Measurements from ENCODE around the gene C1QTNF8. TPM values are rescaled to one million over a fixed set of nuclear protein-coding genes. Genes with fewer than 3 reads are reported as not detected.

C1QTNF8 gene
- polyA plus RNA-seq, 1 donor (not counting 4 experiments of a cell fraction or from before 2014, with no cell fraction given): not detected

GRCh38 chr16:1073566-1074378 is 22.3 kb downstream of the C1QTNF8 start:
- FAIRE-seq: no peak
- no peaks in the 10 kb centered on the region for H3K9me3 ChIP-seq (ENCODE audit: control insufficient read depth, low read depth, low read length)

GRCh38 chr16:1073262-1073558 is 22.8 kb downstream of the C1QTNF8 start:
- no peaks in the 10 kb centered on the region for H3K9me1 ChIP-seq (ENCODE audit: control insufficient read depth, extremely low read depth, insufficient read depth, low read length)
- H3K9ac ChIP-seq (ENCODE audit: control insufficient read depth, extremely low read depth, insufficient read depth, low read length): no peak overlapping the region
- no peak for DNase-seq (ENCODE audit: low read depth, low spot score)
- H2AFZ ChIP-seq (ENCODE audit: control insufficient read depth, low read length): no peak overlapping the region
- no peak overlapping the region for H3K27ac ChIP-seq (ENCODE audit: control insufficient read depth, insufficient read depth, low read length)
- no peaks in the 10 kb centered on the region for H3K36me3 ChIP-seq (ENCODE audit: control insufficient read depth in 2 of 2, extremely low read depth in 1 of 2, insufficient read depth in 2 of 2, low read length in 2 of 2)
- no peaks in the 10 kb centered on the region for H3K4me1 ChIP-seq (ENCODE audit: control insufficient read depth, extremely low read depth, insufficient read depth, low read length)
- H3K4me2 ChIP-seq (ENCODE audit: control insufficient read depth, extremely low read depth, insufficient read depth, low read depth, low read length): no peak overlapping the region
- no peaks in the 10 kb centered on the region for H3K9me3 ChIP-seq (ENCODE audit: control insufficient read depth, low read depth, low read length)
- no peak for FAIRE-seq
- H3K79me2 ChIP-seq (ENCODE audit: control insufficient read depth, insufficient read depth, low read length): no peaks in the 10 kb centered on the region
- no peak overlapping the region for H3K4me3 ChIP-seq (ENCODE audit: control insufficient read depth in 2 of 3, extremely low read depth in 1 of 3, insufficient read depth in 2 of 3, low read depth in 1 of 3, low read length in 3 of 3)
- TF ChIP-seq EZH2 (IDR thresholded peaks at IDR 0.05; ENCODE audit: low read length): no peak
- no peak for TF ChIP-seq CTCF (optimal IDR thresholded peaks at IDR 0.05 in 1 of 3, IDR thresholded peaks at IDR 0.05 in 1 of 3, conservative IDR thresholded peaks at IDR 0.05 in 1 of 3; ENCODE audit: extremely low read depth in 1 of 3, insufficient read depth in 2 of 3, low read length in 3 of 3)
- dilution Hi-C loops (cut with MboI; ENCODE audit: extremely low pct_ligation_motif_present, low sequenced_read_pairs): no loop called here
- H3K27me3 ChIP-seq (ENCODE audit: control insufficient read depth, extremely low read depth, insufficient read depth, low read length): peaks cover 39% of the 10 kb centered on the region
- H4K20me1 ChIP-seq (ENCODE audit: control insufficient read depth, extremely low read depth, insufficient read depth, low read length): no peaks in the 10 kb centered on the region

More at GRCh38 chr16:1073566-1074378, 22.3 kb downstream of the C1QTNF8 start:
- Histone ChIP-seq H3K27ac (ENCODE audit: control insufficient read depth, insufficient read depth, low read length) (no peak overlapping the region), H2AFZ (ENCODE audit: control insufficient read depth, low read length) (no peak overlapping the region), H3K4me1 (ENCODE audit: control insufficient read depth, extremely low read depth, insufficient read depth, low read length) (no peaks in the 10 kb centered on the region), H3K4me2 (ENCODE audit: control insufficient read depth, extremely low read depth, insufficient read depth, low read depth, low read length) (no peak overlapping the region), H3K9ac (ENCODE audit: control insufficient read depth, extremely low read depth, insufficient read depth, low read length) (no peak overlapping the region), H3K36me3 (ENCODE audit: control insufficient read depth in 2 of 2, extremely low read depth in 1 of 2, insufficient read depth in 2 of 2, low read length in 2 of 2) (no peaks in the 10 kb centered on the region), H4K20me1 (ENCODE audit: control insufficient read depth, extremely low read depth, insufficient read depth, low read length) (no peaks in the 10 kb centered on the region), H3K27me3 (ENCODE audit: control insufficient read depth, extremely low read depth, insufficient read depth, low read length) (peaks cover 39% of the 10 kb centered on the region), H3K79me2 (ENCODE audit: control insufficient read depth, insufficient read depth, low read length) (no peaks in the 10 kb centered on the region), H3K4me3 (ENCODE audit: control insufficient read depth in 2 of 3, extremely low read depth in 1 of 3, insufficient read depth in 2 of 3, low read depth in 1 of 3, low read length in 3 of 3) (no peak overlapping the region), H3K9me1 (ENCODE audit: control insufficient read depth, extremely low read depth, insufficient read depth, low read length) (no peaks in the 10 kb centered on the region)
- no peak for TF ChIP-seq CTCF (optimal IDR thresholded peaks at IDR 0.05 in 1 of 3, IDR thresholded peaks at IDR 0.05 in 1 of 3, conservative IDR thresholded peaks at IDR 0.05 in 1 of 3; ENCODE audit: extremely low read depth in 1 of 3, insufficient read depth in 2 of 3, low read length in 3 of 3)
- DNase-seq (ENCODE audit: low read depth, low spot score): no peak
- dilution Hi-C loops (cut with MboI; ENCODE audit: extremely low pct_ligation_motif_present, low sequenced_read_pairs): no loop called here
